Activated CD8-positive, alpha-beta memory T cell treated with anti-CD3 and anti-CD28 coated beads, Interleukin-2, amount 50 U/mL, for 1 hour (primary cell): Measurements from ENCODE around the gene ZMIZ1.

Experiments used
- DNase-seq: peaks from one replicate; pipeline ENCODE4 v3.0.0-alpha.2; 2020; ENCODE audit errors: extremely low read depth

Gene ZMIZ1

DNA sequence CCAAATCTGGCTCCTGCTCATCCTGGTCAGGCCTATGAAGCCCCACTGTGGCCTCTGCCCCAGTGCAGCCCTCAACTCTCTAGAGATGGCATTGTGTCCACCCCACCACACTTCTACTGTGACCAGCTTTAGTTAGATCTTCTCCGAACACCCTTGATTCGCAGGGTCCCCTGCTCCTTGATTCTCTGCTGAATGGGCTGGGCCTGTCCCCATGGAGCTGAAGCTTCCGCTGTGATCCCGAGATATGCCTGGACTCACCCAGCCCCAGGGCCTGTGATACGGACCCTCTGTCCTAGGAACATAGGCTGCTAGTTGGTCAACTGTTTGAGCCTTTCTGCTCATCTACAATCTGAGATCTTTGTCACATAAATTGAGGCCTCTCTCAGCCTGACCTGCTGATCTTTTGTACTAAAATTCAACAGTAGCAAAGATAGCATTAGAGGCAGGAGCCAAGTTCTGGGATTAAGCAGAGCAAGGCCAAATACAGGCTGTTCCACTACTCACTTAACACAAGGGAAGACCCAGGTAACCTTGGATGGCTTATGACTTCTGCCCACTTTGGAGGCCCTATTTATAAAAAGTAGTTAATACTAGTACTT, 272.0 kb downstream of the ZMIZ1 start:
- no peak for DNase-seq

DNA sequence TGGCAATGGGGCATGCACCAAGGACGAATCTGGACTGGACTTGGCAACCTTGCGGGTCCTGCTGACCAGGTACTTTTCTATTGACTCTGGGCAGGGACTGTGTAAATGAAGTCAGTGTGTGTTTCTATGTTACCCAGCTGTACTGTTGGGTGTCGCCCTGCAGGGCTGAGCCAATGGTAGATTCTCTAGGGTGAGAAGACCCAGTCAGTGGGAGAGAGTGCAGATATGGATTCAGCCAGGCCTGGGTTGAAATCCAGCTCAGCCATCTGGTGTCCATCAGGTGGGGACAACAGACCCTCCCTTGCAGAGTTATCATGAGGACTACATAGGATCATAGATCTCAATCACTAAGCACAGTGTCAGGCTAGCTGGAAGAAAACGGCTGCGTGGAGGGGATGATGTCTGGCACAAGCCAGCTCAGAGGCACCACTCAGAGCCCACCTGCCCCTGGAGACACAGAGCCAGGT, 273.6 kb downstream of the ZMIZ1 start:
- DNase-seq, result no peak

DNA sequence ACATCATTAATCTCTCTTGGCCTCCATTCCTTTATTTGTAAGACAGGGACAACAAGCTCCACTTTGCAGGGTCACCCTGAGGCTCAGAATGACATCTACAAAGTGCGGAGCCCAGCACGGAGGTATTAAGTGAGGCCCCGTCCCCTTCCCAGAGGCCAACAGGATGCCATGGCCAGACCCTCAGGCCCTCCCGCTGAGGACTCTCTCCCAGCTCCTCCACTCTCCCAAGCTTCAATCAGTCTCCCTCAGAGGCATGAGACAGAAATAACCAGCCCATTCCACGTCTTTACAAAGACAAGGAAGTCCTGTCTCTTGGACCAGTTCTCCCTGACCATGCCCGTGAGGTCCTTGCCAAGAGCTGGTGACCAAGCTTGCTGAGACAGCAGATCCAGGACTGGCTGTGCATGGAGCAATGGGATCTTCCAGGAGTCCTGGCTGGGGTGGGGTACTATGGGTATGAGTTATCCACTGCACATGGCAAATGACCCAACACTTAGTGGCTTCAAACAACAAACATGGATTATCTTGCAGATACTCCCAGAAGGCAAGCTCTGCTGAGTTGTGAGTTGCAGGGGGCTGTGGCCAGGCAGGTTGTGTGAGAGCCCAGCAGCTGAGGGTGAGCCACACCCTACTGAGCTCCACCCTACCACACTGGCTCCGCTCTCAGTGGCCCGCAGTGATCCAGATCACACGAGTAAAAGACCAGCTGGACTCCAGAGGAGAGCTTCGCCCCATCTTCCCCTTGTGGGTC, 274.2 kb downstream of the ZMIZ1 start:
- DNase-seq, result no peak

DNA sequence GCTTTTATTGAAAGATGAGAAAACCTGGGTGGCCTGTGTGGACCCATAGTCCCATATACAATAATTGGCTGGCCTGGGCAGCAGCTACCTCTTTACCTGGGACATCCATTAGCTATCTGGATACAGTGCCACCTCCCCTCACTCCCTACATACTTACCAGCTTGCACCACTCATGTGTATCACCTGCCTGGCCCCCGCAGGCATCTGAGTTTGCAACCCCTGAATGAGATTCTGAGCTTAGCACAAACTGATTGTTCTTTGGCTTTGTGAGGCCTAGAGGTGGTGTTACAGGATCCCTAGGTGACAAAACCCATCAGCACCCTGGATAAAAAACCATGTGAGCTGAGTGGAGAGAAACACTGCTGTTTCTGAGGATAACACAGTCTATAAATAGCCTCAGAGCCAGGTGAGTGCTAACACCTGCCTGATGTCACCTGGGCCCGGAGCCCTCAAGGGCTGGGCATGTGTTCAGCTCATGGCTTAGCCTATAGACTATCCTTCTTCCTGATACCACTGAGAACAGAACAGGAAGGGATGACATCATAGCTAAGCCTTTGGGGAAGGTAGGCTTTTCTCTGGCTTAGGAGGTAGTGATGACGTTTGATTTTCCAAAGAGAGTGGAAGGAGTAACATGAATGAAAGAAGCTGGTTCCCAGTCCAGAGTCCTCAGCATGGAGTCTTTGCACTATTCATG, 275.9 kb downstream of the ZMIZ1 start:
- DNase-seq, result no peak

DNA sequence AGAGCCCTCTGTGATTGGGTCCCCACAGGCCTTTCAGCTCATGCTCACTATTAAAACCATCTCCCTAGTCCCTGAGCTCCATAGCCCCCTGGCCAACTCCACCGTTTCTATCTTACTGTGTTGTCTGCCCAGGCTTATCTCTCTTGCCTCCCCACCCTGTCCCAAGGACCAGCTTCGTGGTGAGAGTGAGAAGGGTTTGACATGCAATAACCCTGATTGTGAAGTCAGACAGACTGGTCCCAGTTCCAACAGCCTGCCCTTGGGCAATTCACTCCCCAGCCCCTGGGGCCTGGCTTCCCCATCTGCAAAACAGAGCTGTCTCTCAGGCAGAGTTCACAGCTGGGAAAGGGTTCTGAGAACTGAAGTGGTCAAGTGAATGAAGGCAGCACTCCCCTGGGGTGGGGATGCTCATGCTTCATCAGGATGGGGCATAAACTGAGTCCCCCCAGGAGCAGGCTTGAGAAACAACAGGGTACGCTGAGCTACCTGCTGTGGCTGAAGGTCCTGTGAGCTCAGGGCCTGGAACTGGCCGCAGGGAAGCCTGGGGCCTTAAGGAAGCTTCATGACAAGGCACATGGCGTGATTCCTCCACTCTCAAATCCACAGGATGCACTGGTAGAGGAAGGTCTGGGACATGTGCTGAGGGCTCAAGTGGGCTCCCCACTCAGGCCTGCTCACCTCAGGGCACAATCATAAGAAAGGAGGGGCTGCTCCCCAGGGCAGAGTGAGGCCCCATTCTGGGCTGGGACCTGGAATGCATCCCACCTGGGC, 276.7 kb downstream of the ZMIZ1 start:
- no peak for DNase-seq

DNA sequence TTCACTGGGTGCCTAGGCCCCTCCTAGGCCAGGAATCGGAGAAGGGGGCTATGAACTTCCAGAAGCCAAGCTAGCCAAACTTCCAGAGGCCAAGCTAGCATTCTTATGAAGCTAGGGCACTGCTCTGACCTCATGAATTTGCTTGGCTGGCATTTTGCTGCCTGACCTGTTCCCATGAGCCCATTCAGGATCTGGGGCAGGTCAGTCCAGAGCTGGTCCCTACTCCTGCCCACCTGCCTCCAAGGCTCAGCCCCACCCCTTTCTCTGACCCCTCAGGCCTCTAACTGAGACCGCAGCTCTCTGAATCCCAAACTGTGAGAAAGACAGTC, 277.2 kb downstream of the ZMIZ1 start:
- no peak for DNase-seq

DNA sequence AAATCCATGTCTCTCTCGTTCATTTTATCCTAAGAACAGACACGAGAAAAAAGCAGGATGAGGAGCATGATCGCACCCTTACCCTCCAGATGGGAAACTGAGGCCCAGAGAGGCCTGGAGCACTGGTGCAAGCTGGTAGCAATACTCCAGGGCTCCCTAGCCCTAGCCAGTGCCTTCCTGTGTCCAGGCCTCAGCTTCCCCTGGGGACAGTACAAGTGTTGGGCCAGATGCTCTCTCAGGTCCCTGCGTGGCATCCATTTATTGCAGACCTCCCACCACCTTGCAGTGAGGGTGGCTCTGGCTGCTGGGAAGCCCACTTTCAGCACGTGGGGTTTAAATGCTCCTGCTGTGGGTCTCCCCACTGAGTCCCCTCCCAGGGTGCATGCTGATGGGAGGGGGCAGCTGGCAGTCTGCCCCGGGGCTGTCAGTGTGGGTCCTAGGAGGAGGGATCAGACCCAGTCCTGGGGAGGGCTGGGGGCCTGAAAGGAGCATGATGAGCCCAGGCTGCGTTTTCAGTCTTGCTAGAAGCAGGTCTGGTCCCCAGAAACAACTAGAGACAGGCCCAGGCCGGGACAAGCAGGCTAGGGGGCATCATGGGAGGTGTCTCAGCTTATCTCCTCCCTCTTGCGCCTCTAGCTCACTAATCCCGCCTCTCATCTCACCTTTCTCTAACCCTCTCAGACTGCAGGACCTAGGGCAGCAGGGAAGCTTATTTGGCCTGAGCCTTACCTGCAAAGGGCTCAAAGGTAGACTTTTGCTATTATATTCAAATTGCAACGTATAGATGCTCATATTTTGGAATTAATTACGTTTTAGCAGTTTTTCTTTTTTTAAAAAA, 277.8 kb downstream of the ZMIZ1 start:
- no peak for DNase-seq

DNA sequence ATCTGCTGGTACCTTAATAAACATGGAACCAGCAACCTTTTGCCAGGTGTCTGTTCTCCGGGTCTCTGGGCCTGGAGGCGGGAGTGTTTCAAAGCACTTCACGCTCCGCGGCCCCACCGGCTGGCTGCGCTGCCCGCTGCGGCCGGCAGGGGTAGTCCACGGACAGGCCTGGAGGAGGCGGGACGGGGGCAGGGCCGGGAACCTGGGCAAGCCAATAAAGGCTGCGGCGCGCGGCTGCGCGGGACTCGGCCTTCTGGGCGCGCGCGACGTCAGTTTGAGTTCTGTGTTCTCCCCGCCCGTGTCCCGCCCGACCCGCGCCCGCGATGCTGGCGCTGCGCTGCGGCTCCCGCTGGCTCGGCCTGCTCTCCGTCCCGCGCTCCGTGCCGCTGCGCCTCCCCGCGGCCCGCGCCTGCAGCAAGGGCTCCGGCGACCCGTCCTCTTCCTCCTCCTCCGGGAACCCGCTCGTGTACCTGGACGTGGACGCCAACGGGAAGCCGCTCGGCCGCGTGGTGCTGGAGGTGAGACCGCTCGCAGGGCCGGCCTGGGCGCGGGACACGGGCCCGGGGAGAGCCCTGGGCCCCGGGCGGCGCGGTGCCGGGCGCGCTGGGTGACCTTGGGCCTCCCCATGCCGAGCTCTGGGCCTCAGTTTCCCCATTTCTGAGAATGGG, 278.6 kb downstream of the ZMIZ1 start, which contains the start of gene PPIF:
Gene PPIF, plus strand, starts transcription at position 244 of the 668 bp plus-strand sequence. Its CDS starts 80 bp downstream, at position 324.
- peak; percentile 78 for DNase-seq

DNA sequence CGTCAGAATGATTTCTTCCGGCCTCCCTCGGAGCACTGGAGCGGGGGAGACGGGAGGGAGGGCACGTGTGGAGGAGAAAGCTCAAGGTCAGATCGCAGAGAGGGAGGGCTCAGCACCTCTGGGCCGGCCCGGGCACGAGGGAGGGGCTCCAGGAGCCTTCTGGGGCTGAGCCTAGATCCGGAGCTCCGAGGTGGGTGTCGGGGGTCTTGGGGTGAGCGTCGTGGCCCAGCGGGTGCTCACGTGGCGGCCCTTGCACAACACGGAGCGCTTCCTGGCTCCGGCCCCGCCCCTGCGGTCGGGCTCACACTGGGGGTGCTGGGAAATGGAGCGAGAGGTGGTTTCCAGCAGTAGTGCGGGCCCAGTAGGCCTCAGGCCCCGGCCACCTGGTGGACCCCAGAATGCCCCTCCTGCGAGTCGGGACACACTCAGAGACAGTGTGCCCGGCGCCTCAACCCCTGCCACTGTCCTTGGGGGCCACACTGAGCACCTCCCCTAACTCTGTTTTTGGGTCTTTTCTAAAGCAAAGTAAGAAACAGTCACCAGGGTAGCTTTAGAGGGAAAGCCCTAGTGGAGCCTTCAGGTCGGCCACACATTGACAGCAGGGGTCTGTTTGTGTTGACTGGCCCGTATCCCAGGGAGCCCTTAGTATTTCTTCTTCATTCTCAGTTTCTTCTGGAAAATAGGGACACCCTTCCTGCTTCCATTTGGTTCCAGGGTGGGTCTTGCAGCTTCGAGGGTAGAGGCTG, 279.3 kb downstream of the ZMIZ1 start:
- DNase-seq, result no peak

DNA sequence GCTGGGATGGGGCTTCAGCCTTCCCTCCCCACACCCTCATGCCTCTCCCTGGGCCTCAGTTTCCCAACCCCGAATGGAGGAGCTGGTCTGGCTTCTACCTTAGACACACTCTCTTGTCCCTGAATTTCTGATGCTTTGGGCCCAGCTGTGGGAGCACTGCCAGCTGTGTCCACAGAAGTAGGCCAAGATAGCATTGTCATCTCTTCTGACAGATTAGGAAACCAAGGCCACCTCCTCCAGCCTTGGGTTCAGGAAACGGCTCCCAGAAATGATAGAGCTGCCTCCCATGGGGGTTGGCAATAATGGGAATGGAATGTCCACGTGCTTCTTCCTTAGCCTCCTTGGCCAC, 279.8 kb downstream of the ZMIZ1 start:
- DNase-seq, result no peak

DNA sequence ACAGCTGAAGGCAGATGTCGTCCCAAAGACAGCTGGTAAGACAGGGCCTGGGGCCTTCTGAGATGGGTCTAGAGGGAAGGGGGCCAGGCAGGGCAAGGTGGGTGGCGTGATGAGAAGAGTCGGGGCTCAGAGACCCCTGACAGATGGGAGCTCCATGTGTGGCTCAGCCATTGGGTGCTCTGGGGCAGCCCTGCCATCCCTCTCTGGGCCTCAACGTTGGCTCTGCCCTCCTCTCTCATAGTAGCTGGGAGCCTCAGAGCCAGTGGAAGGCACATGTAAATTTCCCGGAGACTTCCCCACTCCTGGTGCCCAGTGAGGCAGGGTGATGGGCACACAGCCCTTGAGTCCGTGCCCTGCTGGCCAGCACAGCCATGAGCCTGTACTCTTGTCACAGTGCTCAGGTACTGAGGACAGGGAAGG, 280.3 kb downstream of the ZMIZ1 start:
- DNase-seq, result no peak

DNA sequence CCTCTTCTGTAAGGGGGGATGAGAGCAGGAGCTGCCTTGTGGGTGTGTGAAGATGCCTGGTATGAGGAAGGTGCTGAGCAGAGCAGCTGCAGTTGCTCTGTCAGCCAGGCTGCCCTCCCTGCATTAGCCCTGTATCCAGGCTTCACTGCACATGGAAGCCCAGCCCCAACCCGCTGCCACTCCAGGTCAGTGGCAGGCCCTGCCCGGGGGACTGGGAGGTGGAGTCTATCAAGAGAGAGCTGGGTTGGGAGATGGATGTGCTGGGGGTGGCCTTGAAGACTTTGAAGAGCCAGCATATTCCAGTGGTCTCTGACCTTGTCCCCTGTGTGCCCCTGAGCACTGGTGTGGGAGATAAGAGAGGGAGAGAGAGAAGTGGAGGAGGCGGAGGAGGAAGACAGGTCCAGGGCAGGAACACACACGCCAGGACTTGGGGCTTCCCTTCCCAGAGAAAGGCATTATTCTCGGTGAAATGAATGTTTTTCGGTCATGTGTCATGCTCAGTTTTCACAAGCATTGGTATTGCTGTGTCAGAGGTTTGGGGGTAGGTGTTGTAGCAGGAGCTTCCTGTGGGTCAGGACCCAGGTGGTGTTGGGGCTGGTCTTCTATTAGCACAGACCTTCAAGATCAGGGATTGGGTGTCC, 281.1 kb downstream of the ZMIZ1 start:
- DNase-seq, result no peak

DNA sequence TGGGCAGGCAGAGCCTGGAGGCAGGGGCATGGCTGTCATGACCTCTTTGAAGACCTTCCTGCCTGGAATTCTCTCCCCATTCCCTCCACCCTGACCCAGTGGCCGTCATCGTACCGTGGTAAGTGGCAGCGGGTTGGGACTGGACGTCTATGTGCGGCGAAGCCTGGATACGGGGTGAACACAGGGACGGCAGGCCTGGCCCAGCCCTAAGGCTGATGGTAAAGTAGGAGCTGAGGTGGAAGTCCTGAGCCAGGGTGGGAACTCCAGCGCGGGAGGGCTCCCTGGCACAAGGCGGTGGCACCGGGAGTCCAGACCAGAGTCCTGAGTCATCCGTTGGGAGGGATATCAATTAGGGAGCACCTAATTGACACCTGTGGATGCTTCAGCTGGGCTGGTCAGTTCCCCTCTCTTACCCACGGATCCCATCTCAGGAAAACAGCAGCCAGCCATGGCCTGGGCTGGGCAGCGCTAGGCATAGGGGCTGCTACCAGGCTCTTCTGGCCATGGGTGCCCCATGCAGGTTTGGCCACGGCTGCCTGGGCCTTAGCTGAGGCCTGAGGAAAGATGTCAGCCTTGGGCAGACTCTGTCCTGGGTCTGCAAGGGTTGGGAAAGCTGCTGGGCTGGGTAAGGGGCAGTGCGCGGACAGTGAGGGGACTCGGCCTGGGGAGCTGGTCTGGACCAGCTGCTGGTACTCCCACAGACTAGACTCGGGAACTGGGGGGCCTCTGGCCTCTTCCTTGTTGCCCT, 281.8 kb downstream of the ZMIZ1 start:
- DNase-seq, result no peak

DNA sequence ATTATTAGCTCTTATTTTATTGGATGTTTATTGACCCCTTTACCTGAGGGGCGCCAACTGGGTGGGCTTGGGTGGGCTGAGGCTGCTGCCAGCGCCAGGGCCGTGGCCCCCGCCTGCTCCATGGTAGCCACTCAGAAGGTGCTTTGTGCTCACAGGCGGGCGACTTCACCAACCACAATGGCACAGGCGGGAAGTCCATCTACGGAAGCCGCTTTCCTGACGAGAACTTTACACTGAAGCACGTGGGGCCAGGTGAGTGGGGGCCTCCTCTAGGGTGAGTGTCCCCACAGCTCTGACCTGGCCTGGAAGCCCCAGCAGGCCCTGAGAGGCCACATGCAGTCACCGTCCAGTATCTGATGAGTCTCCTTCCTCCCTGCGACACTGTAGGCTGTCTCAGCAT, 282.6 kb downstream of the ZMIZ1 start:
- no peak for DNase-seq

DNA sequence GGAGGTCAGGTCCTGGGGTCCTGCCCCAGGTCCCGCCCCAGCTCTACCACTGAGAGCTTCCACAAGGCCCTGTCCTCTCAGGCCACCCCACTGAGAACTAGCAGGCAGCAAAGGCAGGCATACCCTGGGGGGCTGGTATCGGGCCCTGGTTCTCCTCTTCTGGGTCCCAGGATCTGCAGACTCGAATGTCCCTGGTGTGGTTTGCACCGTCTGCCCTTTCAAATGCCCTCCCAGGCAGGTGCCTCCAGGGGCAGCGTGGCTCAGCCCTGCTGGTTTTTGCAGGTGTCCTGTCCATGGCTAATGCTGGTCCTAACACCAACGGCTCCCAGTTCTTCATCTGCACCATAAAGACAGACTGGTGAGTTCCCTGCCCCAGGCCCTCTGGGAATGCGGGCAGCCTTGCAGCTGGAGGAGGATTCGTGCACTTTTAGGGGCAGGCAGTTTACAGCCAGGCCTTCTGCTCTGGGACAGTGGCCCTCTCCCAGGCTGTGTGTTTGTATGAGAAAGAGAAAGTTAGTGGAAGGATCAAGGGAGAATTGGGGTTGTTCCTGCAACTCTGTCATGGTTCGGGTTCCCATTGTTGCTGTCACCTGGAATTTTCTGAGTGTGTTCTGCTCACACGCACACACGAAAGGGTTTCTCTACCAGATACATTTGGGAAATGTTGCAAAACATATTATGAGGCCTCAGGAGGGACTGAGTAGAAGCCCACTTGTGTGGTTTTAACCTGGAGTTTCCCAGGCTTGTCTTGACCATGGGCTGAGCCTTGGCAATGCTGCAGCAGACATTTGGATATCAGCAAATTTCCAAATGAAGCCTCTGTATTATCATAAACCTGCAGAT, 283.5 kb downstream of the ZMIZ1 start:
- DNase-seq, result no peak

DNA sequence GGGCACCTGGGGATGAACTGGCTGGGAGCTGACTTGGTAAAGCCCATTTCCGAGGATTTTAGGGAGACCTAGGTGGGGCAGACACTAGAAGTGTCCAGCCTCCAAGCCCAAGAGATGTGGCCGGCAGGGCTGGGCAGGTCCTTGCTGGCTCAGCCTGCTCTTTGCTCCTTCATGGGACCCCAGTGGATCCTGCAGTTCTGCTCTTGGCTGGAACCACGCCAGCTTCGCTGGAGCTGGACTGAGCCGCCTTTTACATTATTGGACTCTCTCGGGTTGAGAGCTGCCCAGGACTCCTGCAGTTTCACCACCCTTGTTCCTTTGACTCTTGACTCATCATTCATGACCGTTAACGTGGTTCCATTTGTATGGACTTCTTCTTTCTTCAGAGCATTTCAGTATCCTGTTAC, 284.2 kb downstream of the ZMIZ1 start:
- no peak for DNase-seq

DNA sequence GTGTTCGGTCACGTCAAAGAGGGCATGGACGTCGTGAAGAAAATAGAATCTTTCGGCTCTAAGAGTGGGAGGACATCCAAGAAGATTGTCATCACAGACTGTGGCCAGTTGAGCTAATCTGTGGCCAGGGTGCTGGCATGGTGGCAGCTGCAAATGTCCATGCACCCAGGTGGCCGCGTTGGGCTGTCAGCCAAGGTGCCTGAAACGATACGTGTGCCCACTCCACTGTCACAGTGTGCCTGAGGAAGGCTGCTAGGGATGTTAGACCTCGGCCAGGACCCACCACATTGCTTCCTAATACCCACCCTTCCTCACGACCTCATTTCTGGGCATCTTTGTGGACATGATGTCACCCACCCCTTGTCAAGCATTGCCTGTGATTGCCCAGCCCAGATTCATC, 285.0 kb downstream of the ZMIZ1 start:
- DNase-seq, result no peak

DNA sequence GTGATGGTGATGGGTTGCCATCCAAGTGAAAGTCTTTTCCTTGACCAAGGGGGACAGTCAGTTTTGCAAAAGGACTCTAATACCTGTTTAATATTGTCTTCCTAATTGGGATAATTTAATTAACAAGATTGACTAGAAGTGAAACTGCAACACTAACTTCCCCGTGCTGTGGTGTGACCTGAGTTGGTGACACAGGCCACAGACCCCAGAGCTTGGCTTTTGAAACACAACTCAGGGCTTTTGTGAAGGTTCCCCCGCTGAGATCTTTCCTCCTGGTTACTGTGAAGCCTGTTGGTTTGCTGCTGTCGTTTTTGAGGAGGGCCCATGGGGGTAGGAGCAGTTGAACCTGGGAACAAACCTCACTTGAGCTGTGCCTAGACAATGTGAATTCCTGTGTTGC, 285.4 kb downstream of the ZMIZ1 start:
- DNase-seq, result no peak
